ELR (cell line): ENCODE measurements around the gene SLC29A1.
A peak's percentile ranks its signal among the peaks of the same experiment; 100 is the strongest.
"Not testable (repeated sequence)": the region's sequence is repeated elsewhere in the genome, so short reads cannot be mapped to it uniquely, and the experiment has no call there.

ENCODE experiments used
- DNase-seq: peaks from one replicate; pipeline ENCODE4 v3.0.0-alpha.2; 2015; ENCODE audit warnings: low read depth

Gene SLC29A1

GRCh38 chr6:44194326-44194725 lies 29.1 kb upstream of the SLC29A1 start:
- no peak for DNase-seq

- not testable (repeated sequence) for DNase-seq
Measured at GRCh38 chr6:44196351-44196750, 27.0 kb upstream of the SLC29A1 start.

GRCh38 chr6:44198684-44199083 lies 24.7 kb upstream of the SLC29A1 start:
- no peak for DNase-seq

GRCh38 chr6:44199883-44200282 lies 23.5 kb upstream of the SLC29A1 start:
- no peak for DNase-seq

GRCh38 chr6:44201200-44201599 lies 22.2 kb upstream of the SLC29A1 start:
- DNase-seq, result no peak

- no peak for DNase-seq
Measured at GRCh38 chr6:44201638-44202303, 21.6 kb upstream of the SLC29A1 start.

- DNase-seq, result no peak
Measured at GRCh38 chr6:44202332-44202971, 20.9 kb upstream of the SLC29A1 start.

GRCh38 chr6:44202972-44203750 lies 20.2 kb upstream of the SLC29A1 start:
- DNase-seq, result no peak

GRCh38 chr6:44203955-44204354 lies 19.4 kb upstream of the SLC29A1 start:
- no peak for DNase-seq

- no peak for DNase-seq
Measured at GRCh38 chr6:44207966-44208365, 15.4 kb upstream of the SLC29A1 start.

- DNase-seq, result no peak
Measured at GRCh38 chr6:44211284-44211683, 12.1 kb upstream of the SLC29A1 start.

- no peak for DNase-seq
Measured at GRCh38 chr6:44214307-44214706, 9.1 kb upstream of the SLC29A1 start.

GRCh38 chr6:44216677-44217331 lies 6.6 kb upstream of the SLC29A1 start, which contains the start of gene MYMX:
MYMX (plus strand) TSS chr6:44216926; CDS start chr6:44217472, 546 bp downstream.
- DNase-seq, result no peak

GRCh38 chr6:44217332-44218143 lies 5.9 kb upstream of the SLC29A1 start:
- no peak for DNase-seq

- DNase-seq, result peak; percentile 77
Measured at GRCh38 chr6:44219053-44219814, 4.2 kb upstream of the SLC29A1 start.

GRCh38 chr6:44219815-44220784 lies 3.3 kb upstream of the SLC29A1 start:
- no peak for DNase-seq

- no peak for DNase-seq
Measured at GRCh38 chr6:44220913-44221290, 2.5 kb upstream of the SLC29A1 start.

- peak; percentile 84 for DNase-seq
Measured at GRCh38 chr6:44221291-44221960, 2.0 kb upstream of the SLC29A1 start.

- DNase-seq, result no peak
Measured at GRCh38 chr6:44221961-44222335, 1.4 kb upstream of the SLC29A1 start.
